NOMO-1 treated with dmso at 0.1 percent for 144 hours (cell line): Measurements from ENCODE around the gene LCE1F.

Source experiments
- DNase-seq: peaks from one replicate; lab custom pipeline; 2025; ENCODE audit not compliant: unreplicated experiment; lab: John Stamatoyannopoulos, UW

Gene LCE1F

GRCh38 chr1:152774875-152775274 is at the start of gene LCE1F:
Gene LCE1F, plus strand, starts transcription at chr1:152775140. Its CDS starts 1,232 bp downstream, at chr1:152776372.
- DNase-seq, result no peak

GRCh38 chr1:152725261-152725660 is 49.7 kb upstream of the LCE1F start:
- DNase-seq, result no peak

GRCh38 chr1:152728986-152729385 is 46.0 kb upstream of the LCE1F start:
- no peak for DNase-seq

- no peak for DNase-seq
Observed at GRCh38 chr1:152735648-152736047, 39.3 kb upstream of the LCE1F start.

- no peak for DNase-seq
Observed at GRCh38 chr1:152737997-152738396, 36.9 kb upstream of the LCE1F start.

GRCh38 chr1:152739841-152740240 is 35.1 kb upstream of the LCE1F start:
- no peak for DNase-seq

GRCh38 chr1:152741656-152742055 is 33.3 kb upstream of the LCE1F start:
- DNase-seq, result no peak

GRCh38 chr1:152743371-152744145 is 31.4 kb upstream of the LCE1F start:
- DNase-seq, result no peak

- DNase-seq, result no peak
Observed at GRCh38 chr1:152745289-152745704, 29.6 kb upstream of the LCE1F start.

- no peak for DNase-seq
Observed at GRCh38 chr1:152745765-152746444, 29.0 kb upstream of the LCE1F start.

GRCh38 chr1:152747831-152748230 is 27.1 kb upstream of the LCE1F start:
- no peak for DNase-seq

GRCh38 chr1:152752225-152752624 is 22.7 kb upstream of the LCE1F start:
- no peak for DNase-seq

GRCh38 chr1:152753586-152753985 is 21.4 kb upstream of the LCE1F start:
- DNase-seq, result no peak

GRCh38 chr1:152756872-152757271 is 18.1 kb upstream of the LCE1F start:
- no peak for DNase-seq

GRCh38 chr1:152757747-152758146 is 17.2 kb upstream of the LCE1F start, which contains the start of gene KPRP:
Gene KPRP, plus strand, starts transcription at chr1:152758025. Its CDS starts 1,564 bp downstream, at chr1:152759589.
- no peak for DNase-seq

GRCh38 chr1:152758636-152759035 is 16.3 kb upstream of the LCE1F start:
- DNase-seq, result no peak

GRCh38 chr1:152759453-152760173 is 15.3 kb upstream of the LCE1F start:
- DNase-seq, result no peak

- DNase-seq, result no peak
Observed at GRCh38 chr1:152760551-152761190, 14.3 kb upstream of the LCE1F start.

- DNase-seq, result no peak
Observed at GRCh38 chr1:152761609-152762213, 13.2 kb upstream of the LCE1F start.

- DNase-seq, result no peak
Observed at GRCh38 chr1:152768847-152769533, 6.0 kb upstream of the LCE1F start.
